Upper lobe of left lung (tissue), 4 donors: ENCODE data around the gene PHF1.
"Not testable (repeated sequence)": the region's sequence is repeated elsewhere in the genome, so short reads cannot be mapped to it uniquely, and the experiment has no call there.

ENCODE experiments used
- CTCF ChIP-seq, 6 experiments: fragments of 450-650 bp in 4 of 6; fragments of 200-600 bp in 2 of 6; sonication (generic) in 2 of 6; IDR thresholded peaks; one replicate each; pipeline ENCODE4 v1.5.1; 2016 to 2019; ENCODE audit warnings: antibody characterized with exemption in 6 of 6
- EP300 ChIP-seq, 4 donors: sonication (generic); formaldehyde crosslinking; IDR thresholded peaks; one replicate each; pipeline ENCODE4 v1.5.1; 2017; ENCODE audit warnings: antibody characterized with exemption in 4 of 4, control low read depth in 2 of 4

DNA sequence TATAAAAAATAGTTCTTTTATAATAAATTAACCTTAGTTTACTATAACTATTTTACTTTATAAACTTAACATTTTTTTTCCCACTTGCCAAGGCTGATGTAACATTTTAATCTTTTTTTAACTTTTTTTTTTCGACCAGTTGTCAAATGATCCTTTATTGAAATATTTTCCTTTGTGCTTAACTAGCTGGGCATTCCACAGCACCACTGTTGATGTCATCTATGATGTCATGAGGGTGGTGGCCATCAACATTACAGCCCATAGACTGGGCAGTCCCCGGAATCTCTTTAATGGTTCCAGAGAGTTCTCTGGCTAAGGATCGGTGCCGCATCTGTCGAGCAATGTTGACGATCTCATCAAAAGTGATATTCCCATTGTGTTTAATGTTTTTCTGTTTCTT is 10.9 kb upstream of the PHF1 start:
- TF ChIP-seq CTCF, EP300 (IDR thresholded peaks at IDR 0.05): not testable (repeated sequence)
